AG04450 (cell line): ENCODE data around the gene C9orf50. TPM values are rescaled to one million over a fixed set of nuclear protein-coding genes. Genes with fewer than 3 reads are reported as not detected.

Source experiments
- CTCF ChIA-PET: fragments of 300-600, 350-600 bp; formaldehyde crosslinking; extraction: SDS; loops from one replicate; lab custom pipeline; 2022; ENCODE audit warnings: antibody characterized with exemption, inconsistent platforms; lab: Charles Lee
- POLR2A ChIA-PET: fragments of 350-600 bp; formaldehyde crosslinking; extraction: SDS; loops from one replicate; lab custom pipeline; 2021; ENCODE audit warnings: antibody characterized with exemption, inconsistent platforms; lab: Yijun Ruan, JAX
- DNase-seq: peaks from one replicate; pipeline ENCODE4 v3.0.0-alpha.2; 2011; ENCODE audit warnings: low read depth, low spot score
- H3K27ac ChIP-seq: one replicate; pipeline ENCODE4 v1.5.1; 2012; ENCODE audit warnings: low read depth, low read length, control low read depth
- H3K27me3 ChIP-seq: one replicate; pipeline ENCODE4 v1.6.0; 2012; ENCODE audit warnings: low read length; ENCODE audit not compliant: control insufficient read depth, insufficient read depth
- H3K4me3 ChIP-seq: 2 replicates; pipeline ENCODE4 v1.5.1; 2011; ENCODE audit warnings: mild to moderate bottlenecking, low read depth, low read length, control low read depth
- H3K9me3 ChIP-seq: 2 replicates; pipeline ENCODE4 v1.5.1; 2012; ENCODE audit warnings: low read length; ENCODE audit not compliant: control insufficient read depth, insufficient read depth
- polyA plus RNA-seq: library from polyadenylated mRNA; depleted of rRNA; stranded (reverse); fragments of >200 nt; gene quantifications from 2 replicates; pipeline ENCODE4 v1.2.3, GENCODE V29; 2011
- TF ChIP-seq, protein P1 (sequence below): IDR thresholded peaks from 2 replicates; pipeline ENCODE4 v1.5.1; 2011; ENCODE audit warnings: low read depth, low read length, control low read depth, inconsistent platforms

The C9orf50 gene
- polyA plus RNA-seq, 1 experiment: 0.30 TPM

DNA sequence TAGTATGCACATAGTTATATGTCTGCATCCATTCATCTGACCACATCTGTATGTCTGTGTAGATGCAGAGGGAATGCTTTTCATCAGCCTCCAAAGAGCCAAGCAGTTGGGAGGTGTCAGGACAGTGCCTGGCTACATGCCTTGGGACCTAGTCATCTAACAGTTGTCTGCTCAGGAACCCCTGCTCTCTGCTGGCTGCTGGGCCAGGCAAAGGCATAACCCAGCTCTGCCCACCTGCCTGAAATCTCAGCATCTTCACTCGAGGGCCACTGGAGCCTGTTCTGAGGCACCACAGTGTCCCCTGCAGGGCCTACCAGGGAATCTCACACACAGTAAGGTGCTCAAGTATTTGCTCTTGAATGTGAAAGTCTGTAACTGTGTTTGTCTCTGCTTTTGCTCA lies 3.7 kb downstream of the C9orf50 start:
- CTCF ChIA-PET: interaction anchor here (0.6 to 4.0 kb wide), 5 partner anchors 9 to 492 kb away, joined by 3 to 12 read pairs (median 4); partner anchors contain the start of gene NTMT1
- Histone ChIP-seq H3K9me3 (no peaks in the 10 kb centered on the region; the same call in 1 of the 2 replicates), H3K27ac (no peak overlapping the region), H3K27me3 (no peaks in the 10 kb centered on the region), H3K4me3 (no peak overlapping the region)
- POLR2A ChIA-PET: interaction anchor here (0.6 to 1.0 kb wide), 2 partner anchors 9 to 120 kb away, joined by 3 to 4 read pairs; partner anchors contain the start of gene NTMT1
- TF ChIP-seq, protein P1, sequence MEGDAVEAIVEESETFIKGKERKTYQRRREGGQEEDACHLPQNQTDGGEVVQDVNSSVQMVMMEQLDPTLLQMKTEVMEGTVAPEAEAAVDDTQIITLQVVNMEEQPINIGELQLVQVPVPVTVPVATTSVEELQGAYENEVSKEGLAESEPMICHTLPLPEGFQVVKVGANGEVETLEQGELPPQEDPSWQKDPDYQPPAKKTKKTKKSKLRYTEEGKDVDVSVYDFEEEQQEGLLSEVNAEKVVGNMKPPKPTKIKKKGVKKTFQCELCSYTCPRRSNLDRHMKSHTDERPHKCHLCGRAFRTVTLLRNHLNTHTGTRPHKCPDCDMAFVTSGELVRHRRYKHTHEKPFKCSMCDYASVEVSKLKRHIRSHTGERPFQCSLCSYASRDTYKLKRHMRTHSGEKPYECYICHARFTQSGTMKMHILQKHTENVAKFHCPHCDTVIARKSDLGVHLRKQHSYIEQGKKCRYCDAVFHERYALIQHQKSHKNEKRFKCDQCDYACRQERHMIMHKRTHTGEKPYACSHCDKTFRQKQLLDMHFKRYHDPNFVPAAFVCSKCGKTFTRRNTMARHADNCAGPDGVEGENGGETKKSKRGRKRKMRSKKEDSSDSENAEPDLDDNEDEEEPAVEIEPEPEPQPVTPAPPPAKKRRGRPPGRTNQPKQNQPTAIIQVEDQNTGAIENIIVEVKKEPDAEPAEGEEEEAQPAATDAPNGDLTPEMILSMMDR: peak; percentile 73
- DNase-seq: peak; percentile 67

DNA sequence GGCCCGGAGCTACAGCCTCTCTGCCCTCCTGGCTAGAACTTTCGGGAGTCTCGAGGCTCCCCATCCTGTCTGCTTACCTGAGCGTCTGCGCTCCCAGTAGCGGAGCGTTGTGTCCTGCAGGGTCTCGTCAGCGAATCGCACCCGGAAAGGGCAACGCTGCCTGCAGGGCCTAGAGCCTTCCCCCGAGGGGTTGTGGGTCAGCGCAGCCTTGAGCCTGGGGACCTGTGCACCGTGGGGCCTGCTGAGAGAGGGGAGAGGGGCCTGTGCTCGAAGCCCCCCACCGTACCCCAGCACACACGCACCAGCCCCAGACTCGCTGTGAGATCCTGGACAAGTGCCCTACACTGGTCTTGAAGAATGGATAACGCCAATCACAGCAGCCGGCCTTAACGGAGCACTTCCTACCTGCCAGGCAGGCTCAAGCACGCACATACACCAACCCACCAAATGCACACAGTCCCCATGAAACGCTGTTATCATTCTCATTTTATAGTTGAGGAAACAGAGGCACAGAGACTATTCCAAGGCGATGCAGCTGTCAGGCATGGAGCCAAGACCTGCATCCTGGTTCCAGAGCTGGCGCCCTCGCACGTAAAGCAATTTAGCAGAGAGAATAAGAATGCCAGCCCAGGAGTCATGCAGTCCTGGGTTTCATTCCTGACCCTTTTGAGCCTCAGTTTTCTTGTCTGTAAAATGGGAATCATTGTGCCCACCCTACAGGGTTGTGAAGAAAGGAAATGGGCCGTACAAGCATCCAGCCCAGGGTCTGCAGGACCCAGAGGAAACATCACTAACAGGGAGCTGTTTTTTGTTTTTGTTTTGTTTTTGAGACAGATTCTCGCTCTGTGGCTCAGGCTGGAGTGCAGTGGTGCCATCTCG lies 5.3 kb downstream of the C9orf50 start:
- Histone ChIP-seq H3K4me3 (no peak overlapping the region), H3K9me3 (no peaks in the 10 kb centered on the region; the same call in 1 of the 2 replicates), H3K27me3 (no peaks in the 10 kb centered on the region), H3K27ac (no peak overlapping the region)
- DNase-seq: no peak
- ChIA-PET CTCF (interaction anchor here (0.5 to 4.0 kb wide), 2 partner anchors 155 to 476 kb away, joined by 3 to 10 read pairs; no protein-coding TSS in a partner anchor), POLR2A (no interaction called here)
- TF ChIP-seq, protein P1: no peak

DNA sequence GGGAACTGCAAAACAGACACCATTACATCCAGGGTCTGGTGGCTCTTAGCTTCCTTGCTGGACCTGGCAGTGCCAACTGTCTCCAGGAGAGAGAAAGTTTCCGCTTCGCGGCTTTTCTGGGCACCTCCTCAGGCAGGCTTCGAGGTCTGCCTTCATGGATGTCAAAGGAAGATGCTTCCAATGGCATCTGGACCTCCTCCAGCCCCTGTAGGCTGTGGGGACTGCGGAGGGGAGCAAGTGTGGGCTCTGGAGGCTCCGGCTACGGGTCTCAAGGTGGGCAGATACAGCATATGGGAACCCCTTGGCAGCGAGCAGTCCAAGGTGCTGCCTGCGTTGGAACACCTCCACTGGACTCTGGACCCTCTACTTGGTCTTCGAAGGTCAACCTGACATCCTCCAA lies 6.0 kb downstream of the C9orf50 start:
- POLR2A ChIA-PET: no interaction called here
- no peak for DNase-seq
- TF ChIP-seq, protein P1: no peak
- CTCF ChIA-PET: interaction anchor here (1.0 to 4.0 kb wide), 3 partner anchors 475 to 483 kb away, joined by 3 to 10 read pairs (median 6); no protein-coding TSS in a partner anchor
- no peak overlapping the region for H3K4me3 ChIP-seq
- H3K27ac ChIP-seq: no peak overlapping the region
- H3K9me3 ChIP-seq: no peaks in the 10 kb centered on the region; the same call in 1 of the 2 replicates
- H3K27me3 ChIP-seq: no peaks in the 10 kb centered on the region

DNA sequence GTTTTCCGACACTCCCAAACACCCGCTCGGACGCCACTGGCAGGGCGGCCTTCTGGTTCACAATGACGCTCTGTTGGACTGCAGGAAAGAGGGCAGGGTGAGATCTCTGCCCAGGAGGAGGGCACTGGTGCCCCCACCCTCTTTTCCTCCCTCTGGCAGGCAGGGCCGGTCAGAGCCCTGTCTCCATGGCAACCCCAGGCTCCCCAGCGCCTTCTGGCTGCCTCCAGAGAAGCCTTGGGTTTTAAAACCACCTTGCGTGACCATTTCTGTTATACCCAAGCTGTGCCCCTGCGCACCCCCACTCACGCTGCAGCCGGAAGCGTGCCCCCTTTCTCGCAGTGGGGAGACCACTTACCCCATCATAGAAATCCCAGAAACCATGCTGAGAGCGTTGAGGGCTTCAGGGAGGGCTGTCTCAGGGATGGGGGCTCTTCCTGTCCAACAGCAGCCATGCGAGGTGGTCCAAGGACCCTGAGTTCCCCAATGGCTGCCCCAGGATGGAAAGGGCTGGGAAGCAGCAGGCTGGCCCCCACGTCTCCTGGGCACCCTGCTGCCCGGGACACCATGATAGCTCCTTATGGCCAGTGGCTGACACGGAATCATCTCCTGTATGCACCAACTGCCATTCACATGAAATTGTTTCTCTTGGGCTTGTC lies 7.3 kb downstream of the C9orf50 start:
- TF ChIP-seq, protein P1: no peak
- Histone ChIP-seq H3K27ac (no peak overlapping the region), H3K27me3 (no peaks in the 10 kb centered on the region), H3K4me3 (no peak overlapping the region), H3K9me3 (no peaks in the 10 kb centered on the region; the same call in 1 of the 2 replicates)
- no peak for DNase-seq
- CTCF ChIA-PET: interaction anchor here (0.8 to 4.0 kb wide), 6 partner anchors 439 to 482 kb away, joined by 3 to 10 read pairs (median 4); no protein-coding TSS in a partner anchor
- POLR2A ChIA-PET: interaction anchor here (1.1 to 1.2 kb wide), 2 partner anchors 471 to 474 kb away, joined by 3 to 4 read pairs; no protein-coding TSS in a partner anchor
